ENCODE data around the gene SLC35B3.

GRCh38 chr6:8429821-8430220 is 5.5 kb downstream of the SLC35B3 start:
- TF ChIP-seq CTCF (IDR thresholded peaks at IDR 0.05 in 8 of 11, conservative IDR thresholded peaks at IDR 0.05 in 3 of 11) (no peak), POLR2A (IDR thresholded peaks at IDR 0.05) (no peak), POLR2AphosphoS5 (IDR thresholded peaks at IDR 0.05) (no peak)
